Epithelial cell of esophagus (primary cell): ENCODE data around the gene UMAD1.

Source experiments
- DNase-seq: peaks from one replicate; pipeline ENCODE4 v3.0.0; 2010; ENCODE audit warnings: low read depth
- H3K4me3 ChIP-seq: 2 replicates; pipeline ENCODE4 v1.5.1; 2011; ENCODE audit warnings: mild to moderate bottlenecking, low read length, control low read depth
- TF ChIP-seq, protein P1 (sequence below): IDR thresholded peaks from 2 replicates; pipeline ENCODE4 v1.5.1; 2011; ENCODE audit warnings: low read depth, mild to moderate bottlenecking, low read length, control low read depth, inconsistent platforms; ENCODE audit not compliant: insufficient read depth; ENCODE audit errors: missing control alignments

The UMAD1 gene

GRCh38 chr7:7789551-7789988 lies 149.0 kb downstream of the UMAD1 start:
- TF ChIP-seq, protein P1, sequence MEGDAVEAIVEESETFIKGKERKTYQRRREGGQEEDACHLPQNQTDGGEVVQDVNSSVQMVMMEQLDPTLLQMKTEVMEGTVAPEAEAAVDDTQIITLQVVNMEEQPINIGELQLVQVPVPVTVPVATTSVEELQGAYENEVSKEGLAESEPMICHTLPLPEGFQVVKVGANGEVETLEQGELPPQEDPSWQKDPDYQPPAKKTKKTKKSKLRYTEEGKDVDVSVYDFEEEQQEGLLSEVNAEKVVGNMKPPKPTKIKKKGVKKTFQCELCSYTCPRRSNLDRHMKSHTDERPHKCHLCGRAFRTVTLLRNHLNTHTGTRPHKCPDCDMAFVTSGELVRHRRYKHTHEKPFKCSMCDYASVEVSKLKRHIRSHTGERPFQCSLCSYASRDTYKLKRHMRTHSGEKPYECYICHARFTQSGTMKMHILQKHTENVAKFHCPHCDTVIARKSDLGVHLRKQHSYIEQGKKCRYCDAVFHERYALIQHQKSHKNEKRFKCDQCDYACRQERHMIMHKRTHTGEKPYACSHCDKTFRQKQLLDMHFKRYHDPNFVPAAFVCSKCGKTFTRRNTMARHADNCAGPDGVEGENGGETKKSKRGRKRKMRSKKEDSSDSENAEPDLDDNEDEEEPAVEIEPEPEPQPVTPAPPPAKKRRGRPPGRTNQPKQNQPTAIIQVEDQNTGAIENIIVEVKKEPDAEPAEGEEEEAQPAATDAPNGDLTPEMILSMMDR = no peak
- no peak overlapping the region for H3K4me3 ChIP-seq
- DNase-seq = no peak

- peak; percentile 40 for DNase-seq
- TF ChIP-seq, protein P1 = no peak
- no peak overlapping the region for H3K4me3 ChIP-seq
Measured at GRCh38 chr7:7790041-7790741, 149.6 kb downstream of the UMAD1 start.

DNA sequence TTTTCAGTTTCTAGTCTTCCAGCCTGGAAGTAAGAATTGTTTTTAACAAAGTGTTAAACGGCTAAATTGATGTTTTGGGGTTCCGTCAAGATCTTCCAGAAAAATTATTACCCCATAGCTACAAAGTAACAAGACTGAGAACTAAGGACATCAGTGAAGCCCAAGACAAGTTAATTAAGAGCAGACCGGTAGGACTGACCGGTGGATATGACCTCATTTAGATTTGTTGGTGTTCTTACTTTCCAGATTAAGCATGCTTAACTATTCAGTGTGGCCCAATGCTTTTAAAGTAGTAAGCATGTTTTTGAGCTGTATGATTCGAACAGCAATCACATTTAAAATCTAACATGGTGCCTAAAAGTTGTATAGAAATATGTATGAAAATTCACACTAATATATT lies 151.0 kb downstream of the UMAD1 start:
- no peak for DNase-seq
- TF ChIP-seq, protein P1 = no peak
- H3K4me3 ChIP-seq = no peak overlapping the region

DNA sequence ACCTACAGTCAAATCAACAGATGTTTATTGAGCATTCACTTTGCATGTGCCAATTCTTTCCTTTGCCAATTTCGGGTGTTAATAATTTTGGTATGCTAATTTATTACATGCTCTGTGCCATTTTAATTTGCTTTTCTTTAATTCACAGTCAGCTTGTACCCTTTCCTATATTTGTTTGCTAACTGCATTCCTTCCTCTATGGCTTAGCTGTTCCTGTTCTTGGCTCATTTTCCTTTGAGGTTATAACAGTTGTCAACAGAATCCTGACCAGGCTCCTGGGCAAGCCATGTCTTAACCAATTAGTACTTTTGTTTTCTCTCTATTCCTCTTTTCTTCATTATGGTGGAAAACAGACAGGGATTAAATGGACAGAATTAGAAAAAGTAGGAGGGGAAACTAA lies 151.5 kb downstream of the UMAD1 start:
- no peak for DNase-seq
- H3K4me3 ChIP-seq = no peak overlapping the region
- TF ChIP-seq, protein P1 = no peak

DNA sequence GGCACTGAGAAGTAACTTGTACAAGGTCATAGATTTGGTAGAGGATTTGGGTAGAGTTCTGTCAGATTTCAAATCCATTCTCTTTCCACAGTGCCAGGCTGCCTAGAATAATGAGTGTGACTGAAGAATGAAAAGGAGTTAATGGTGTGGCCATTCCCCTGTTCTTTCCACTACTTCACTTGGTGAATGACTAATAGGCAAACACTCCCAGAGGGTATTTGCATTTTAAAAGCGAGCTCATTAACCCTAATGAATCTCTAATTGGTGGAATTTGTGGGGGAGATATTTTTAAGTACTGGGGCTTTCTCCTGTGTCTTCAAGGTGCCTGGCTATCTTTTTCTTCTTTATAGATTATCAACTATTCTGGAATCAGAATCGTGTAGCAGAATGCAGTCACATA lies 152.7 kb downstream of the UMAD1 start:
- TF ChIP-seq, protein P1 = no peak
- no peak for DNase-seq
- H3K4me3 ChIP-seq = no peak overlapping the region

- TF ChIP-seq, protein P1 = no peak
- H3K4me3 ChIP-seq = no peak overlapping the region
- no peak for DNase-seq
Measured at GRCh38 chr7:7793921-7794320, 153.4 kb downstream of the UMAD1 start.

GRCh38 chr7:7795203-7795602 lies 154.7 kb downstream of the UMAD1 start:
- H3K4me3 ChIP-seq = no peak overlapping the region
- TF ChIP-seq, protein P1 = no peak
- no peak for DNase-seq
